HG03457 (cell line): ENCODE measurements around the gene PPP1R12B.
"Not testable (repeated sequence)": the region's sequence is repeated elsewhere in the genome, so short reads cannot be mapped to it uniquely, and the experiment has no call there.

Source experiments
- ATAC-seq: cut with Tn5 transposase; IDR thresholded peaks from one replicate; pipeline ENCODE4 v1.9.1; 2021; ENCODE audit warnings: moderate number of reproducible peaks; ENCODE audit not compliant: unreplicated experiment

The PPP1R12B gene

GRCh38 chr1:202343652-202344349 lies 4.7 kb upstream of the PPP1R12B start:
- no peak for ATAC-seq

GRCh38 chr1:202348005-202348508 lies 442 bp upstream of the PPP1R12B start:
- no peak for ATAC-seq

- no peak for ATAC-seq
Measured at GRCh38 chr1:202349206-202349928, 868 bp downstream of the PPP1R12B start.

GRCh38 chr1:202351725-202352124 lies 3.2 kb downstream of the PPP1R12B start:
- no peak for ATAC-seq

GRCh38 chr1:202352583-202353197 lies 4.2 kb downstream of the PPP1R12B start:
- not testable (repeated sequence) for ATAC-seq

GRCh38 chr1:202355944-202356553 lies 7.5 kb downstream of the PPP1R12B start:
- no peak for ATAC-seq

- ATAC-seq, result no peak
Measured at GRCh38 chr1:202357506-202357905, 9.0 kb downstream of the PPP1R12B start.

- no peak for ATAC-seq
Measured at GRCh38 chr1:202361224-202361623, 12.7 kb downstream of the PPP1R12B start.

- no peak for ATAC-seq
Measured at GRCh38 chr1:202361701-202362100, 13.2 kb downstream of the PPP1R12B start.

GRCh38 chr1:202362212-202362611 lies 13.7 kb downstream of the PPP1R12B start:
- ATAC-seq, result no peak

- no peak for ATAC-seq
Measured at GRCh38 chr1:202365092-202365815, 16.8 kb downstream of the PPP1R12B start.

- ATAC-seq, result no peak
Measured at GRCh38 chr1:202367271-202367670, 18.8 kb downstream of the PPP1R12B start.

GRCh38 chr1:202370906-202371305 lies 22.4 kb downstream of the PPP1R12B start:
- ATAC-seq, result not testable (repeated sequence)

GRCh38 chr1:202374099-202374498 lies 25.6 kb downstream of the PPP1R12B start:
- ATAC-seq, result no peak

GRCh38 chr1:202375175-202375574 lies 26.7 kb downstream of the PPP1R12B start:
- ATAC-seq, result not testable (repeated sequence)

GRCh38 chr1:202376247-202376646 lies 27.7 kb downstream of the PPP1R12B start:
- ATAC-seq, result no peak

GRCh38 chr1:202379884-202380529 lies 31.5 kb downstream of the PPP1R12B start:
- not testable (repeated sequence) for ATAC-seq

- not testable (repeated sequence) for ATAC-seq
Measured at GRCh38 chr1:202380535-202380934, 32.0 kb downstream of the PPP1R12B start.

GRCh38 chr1:202381867-202382266 lies 33.4 kb downstream of the PPP1R12B start:
- ATAC-seq, result not testable (repeated sequence)

- ATAC-seq, result not testable (repeated sequence)
Measured at GRCh38 chr1:202395831-202396230, 47.3 kb downstream of the PPP1R12B start.
